HCT116 (cell line): ENCODE measurements around the gene ATP2B1. TPM values are rescaled to one million over a fixed set of nuclear protein-coding genes. Genes with fewer than 3 reads are reported as not detected.

Experiments used
- ATAC-seq: fragments of 200-7000 bp; cut with Tn5 transposase; 2 replicates; pipeline ENCODE4 v1.9.1; 2020; ENCODE audit warnings: mild to moderate bottlenecking, moderate library complexity
- BruUV-seq: library from RNA; stranded (reverse); fragments of 400-500 nt; replicated peaks from 2 replicates; lab custom pipeline; 2021; lab: Mats Ljungman, UMichigan
- CTCF ChIA-PET: fragments of 300-600 bp; sonication (Branson Sonifier 250); formaldehyde crosslinking; loops from one replicate; lab custom pipeline; 2021; ENCODE audit warnings: antibody characterized with exemption; lab: Charles Lee
- POLR2A ChIA-PET: fragments of 300-600, 350-600 bp; sonication (Branson Sonifier 250); formaldehyde crosslinking; loops from one replicate; lab custom pipeline; 2021; ENCODE audit warnings: antibody characterized with exemption; lab: Charles Lee
- RAD21 ChIA-PET, 2 experiments: fragments of 300-600 bp; sonication (Branson Sonifier 250); formaldehyde crosslinking; loops; one replicate each; lab custom pipeline; 2023; ENCODE audit warnings: low total read pairs in 2 of 2; ENCODE audit not compliant: uncharacterized antibody in 2 of 2, unreplicated experiment in 2 of 2, low non-redundant PET in 1 of 2; lab: Charles Lee
- DNase-seq: peaks from one replicate; pipeline ENCODE4 v3.0.0-alpha.2; 2010; ENCODE audit warnings: low read depth, low spot score
- H2AFZ ChIP-seq: fragments of 200-600 bp; shearing (Covaris generic), sonication (generic); 2 replicates; pipeline ENCODE4 v1.6.1; 2017; ENCODE audit warnings: low read depth, mixed run types, mixed read lengths, antibody characterized with exemption, low read length; ENCODE audit not compliant: poor library complexity, severe bottlenecking
- H3K27ac ChIP-seq: 2 replicates; pipeline ENCODE4 v1.5.1; 2012; ENCODE audit warnings: low read depth, low read length
- H3K27me3 ChIP-seq: fragments of 200-600 bp; sonication (generic); 2 replicates; pipeline ENCODE4 v1.6.1; 2016; ENCODE audit warnings: mixed run types, low read length, mixed read lengths; ENCODE audit not compliant: insufficient read depth
- H3K36me3 ChIP-seq, 2 experiments: fragments of 200-500 bp in 1 of 2; fragments of 200-600 bp in 1 of 2; sonication (Bioruptor generic) in 1 of 2; sonication (generic) in 1 of 2; 2 replicates each; pipeline versions ENCODE4 v1.5.1 to v1.6.1; 2014 to 2016; ENCODE audit warnings: low read length in 2 of 2, inconsistent platforms in 1 of 2, mixed read lengths in 1 of 2, mixed run types in 1 of 2; ENCODE audit not compliant: insufficient read depth in 2 of 2, control insufficient read depth in 1 of 2
- H3K4me1 ChIP-seq, 2 experiments: fragments of 200-600 bp in 1 of 2; sonication (generic) in 1 of 2; 2 replicates each; pipeline versions ENCODE4 v1.5.1 to v1.6.1; 2012 to 2017; ENCODE audit warnings: low read length in 2 of 2, inconsistent platforms in 1 of 2, mild to moderate bottlenecking in 1 of 2, mixed read lengths in 1 of 2, mixed run types in 1 of 2, moderate library complexity in 1 of 2; ENCODE audit not compliant: insufficient read depth in 2 of 2, control insufficient read depth in 1 of 2
- H3K4me2 ChIP-seq: fragments of 200-600 bp; sonication (generic); 2 replicates; pipeline ENCODE4 v1.6.1; 2017; ENCODE audit warnings: mixed run types, low read length, mixed read lengths
- H3K4me3 ChIP-seq, 2 experiments: fragments of 200-600 bp in 1 of 2; sonication (generic) in 1 of 2; replicated peaks in 1 of 2; 2 replicates each; pipeline ENCODE4 v1.5.1; 2011 to 2016; ENCODE audit warnings: low read length in 2 of 2, control low read depth in 1 of 2, low read depth in 1 of 2, mild to moderate bottlenecking in 1 of 2, mixed read lengths in 1 of 2, mixed run types in 1 of 2
- H3K79me2 ChIP-seq: fragments of 200-600 bp; sonication (generic); 2 replicates; pipeline ENCODE4 v1.6.1; 2017; ENCODE audit warnings: mild to moderate bottlenecking, mixed run types, low read length, moderate library complexity, mixed read lengths; ENCODE audit not compliant: insufficient read depth
- H3K9ac ChIP-seq: fragments of 200-600 bp; sonication (generic); 2 replicates; pipeline ENCODE4 v1.6.1; 2016; ENCODE audit warnings: low read length, mixed read lengths
- H3K9me2 ChIP-seq: fragments of 200-600 bp; sonication (generic), shearing (Covaris generic); 2 replicates; pipeline ENCODE4 v1.6.1; 2017; ENCODE audit warnings: mixed run types, mild to moderate bottlenecking, moderate library complexity; ENCODE audit not compliant: insufficient read depth
- H3K9me3 ChIP-seq, 2 experiments: fragments of 200-500 bp in 1 of 2; fragments of 200-600 bp in 1 of 2; sonication (Bioruptor generic) in 1 of 2; sonication (generic) in 1 of 2; 2 replicates each; pipeline ENCODE4 v1.6.1; 2014 to 2017; ENCODE audit warnings: low read length in 2 of 2, mixed read lengths in 2 of 2, inconsistent platforms in 1 of 2, low read depth in 1 of 2, mild to moderate bottlenecking in 1 of 2, mixed run types in 1 of 2, moderate library complexity in 1 of 2; ENCODE audit not compliant: control insufficient read depth in 1 of 2, insufficient read depth in 1 of 2
- H4K20me1 ChIP-seq: fragments of 200-600 bp; sonication (generic), shearing (Covaris generic); 2 replicates; pipeline ENCODE4 v1.6.1; 2017; ENCODE audit warnings: mixed run types, mild to moderate bottlenecking, moderate library complexity; ENCODE audit not compliant: insufficient read depth
- ATF3 ChIP-seq: IDR thresholded peaks from 2 replicates; pipeline ENCODE4 v1.6.1; 2012
- ELF1 ChIP-seq: IDR thresholded peaks from 2 replicates; pipeline ENCODE4 v1.6.1; 2012; ENCODE audit warnings: low read depth, borderline replicate concordance
- EZH2 ChIP-seq: fragments of 200-600 bp; sonication (generic); IDR thresholded peaks from 2 replicates; pipeline ENCODE4 v1.6.1; 2017; ENCODE audit warnings: antibody characterized with exemption, mixed run types
- FOSL1 ChIP-seq: IDR thresholded peaks from 2 replicates; pipeline ENCODE4 v1.6.1; 2012; ENCODE audit warnings: low read depth
- JUND ChIP-seq: IDR thresholded peaks from 2 replicates; pipeline ENCODE4 v1.6.1; 2012
- TCF7L2 ChIP-seq: IDR thresholded peaks from 2 replicates; pipeline ENCODE4 v1.7.0; 2011; ENCODE audit warnings: borderline replicate concordance, inconsistent platforms; ENCODE audit not compliant: insufficient read depth, insufficient read length; ENCODE audit errors: extremely low read depth
- ZNF274 ChIP-seq: fragments of 200-500 bp; sonication (Bioruptor generic); IDR thresholded peaks from 2 replicates; pipeline ENCODE4 v1.6.1; 2014; ENCODE audit warnings: mild to moderate bottlenecking, low read depth, low read length, inconsistent platforms
- intact Hi-C: fragments of 100-400 bp; cut with micrococcal nuclease; formaldehyde crosslinking; loops from 2 replicates; pipeline ENCODE4 v1.10.0; 2022
- total RNA-seq: library from RNA; stranded (reverse); gene quantifications from one replicate; pipeline ENCODE4 v1.2.1, GENCODE V29; 2021; ENCODE audit not compliant: unreplicated experiment
- TF ChIP-seq, protein P1 (sequence below): IDR thresholded peaks from 2 replicates; pipeline ENCODE4 v1.6.1; 2012
- TF ChIP-seq, protein P2 (sequence below), 3 experiments: fragments of 200-600 bp in 1 of 3; sonication (generic) in 1 of 3; IDR thresholded peaks in 2 of 3; conservative IDR thresholded peaks in 1 of 3; 2 replicates each; pipeline ENCODE4 v1.5.1; 2012 to 2017; ENCODE audit warnings: low read depth in 2 of 3, low read length in 2 of 3, antibody characterized with exemption in 1 of 3, borderline replicate concordance in 1 of 3, control low read depth in 1 of 3, mild to moderate bottlenecking in 1 of 3, mixed read lengths in 1 of 3, mixed run types in 1 of 3, moderate library complexity in 1 of 3; ENCODE audit not compliant: insufficient read depth in 1 of 3

Gene ATP2B1
- total RNA-seq, 1 experiment from 2014 or later, result 62.4 TPM

- no peak for TF ChIP-seq FOSL1
- no peak for TF ChIP-seq EZH2
- TF ChIP-seq, protein P1, sequence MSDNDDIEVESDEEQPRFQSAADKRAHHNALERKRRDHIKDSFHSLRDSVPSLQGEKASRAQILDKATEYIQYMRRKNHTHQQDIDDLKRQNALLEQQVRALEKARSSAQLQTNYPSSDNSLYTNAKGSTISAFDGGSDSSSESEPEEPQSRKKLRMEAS, result no peak
- TF ChIP-seq, all 23 proteins: peak for 0
These were observed 37.2 kb downstream of the ATP2B1 start (continued) for GRCh38 chr12:89671469-89671868.

DNA sequence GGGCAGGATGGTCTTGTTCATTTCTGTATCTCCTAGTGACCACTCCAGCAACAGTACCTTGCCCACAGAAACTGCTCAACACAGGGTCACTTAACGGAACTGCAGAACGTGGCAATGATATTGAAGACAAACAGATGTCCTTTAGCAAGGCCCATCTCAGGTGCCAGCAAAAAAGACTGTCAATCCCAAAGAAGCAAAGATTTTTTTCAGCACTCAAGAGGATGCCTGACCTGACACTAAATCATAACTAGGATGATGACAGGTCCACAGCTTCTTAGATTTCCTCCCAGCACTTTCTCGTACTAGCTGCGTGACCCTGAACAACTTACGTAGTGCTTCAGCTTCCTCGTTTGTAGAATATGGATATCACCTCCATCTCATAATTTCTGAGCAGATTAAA is 39.4 kb downstream of the ATP2B1 start:
- Histone ChIP-seq H3K4me1 (peaks cover 0 to 4% of the 10 kb centered on the region in 2 experiments; a peak in 2 of 4 replicates), H3K9me3 (no peaks in the 10 kb centered on the region), H4K20me1 (peaks cover 3% of the 10 kb centered on the region; the same call in 1 of the 2 replicates), H3K9me2 (no peaks in the 10 kb centered on the region), H3K79me2 (peaks cover 92% of the 10 kb centered on the region), H3K4me2 (no peak overlapping the region), H3K9ac (no peak overlapping the region), H3K4me3 (no peak overlapping the region), H3K27me3 (no peaks in the 10 kb centered on the region), H2AFZ (no peak overlapping the region), H3K27ac (no peak overlapping the region), H3K36me3 (no peaks in the 10 kb centered on the region)
- DNase-seq (no peak), ATAC-seq (no peak)
- TF ChIP-seq FOSL1 (no peak), JUND (no peak), EZH2 (no peak), ELF1 (no peak), TCF7L2 (no peak), ATF3 (no peak), ZNF274 (no peak)
- TF ChIP-seq, protein P2, sequence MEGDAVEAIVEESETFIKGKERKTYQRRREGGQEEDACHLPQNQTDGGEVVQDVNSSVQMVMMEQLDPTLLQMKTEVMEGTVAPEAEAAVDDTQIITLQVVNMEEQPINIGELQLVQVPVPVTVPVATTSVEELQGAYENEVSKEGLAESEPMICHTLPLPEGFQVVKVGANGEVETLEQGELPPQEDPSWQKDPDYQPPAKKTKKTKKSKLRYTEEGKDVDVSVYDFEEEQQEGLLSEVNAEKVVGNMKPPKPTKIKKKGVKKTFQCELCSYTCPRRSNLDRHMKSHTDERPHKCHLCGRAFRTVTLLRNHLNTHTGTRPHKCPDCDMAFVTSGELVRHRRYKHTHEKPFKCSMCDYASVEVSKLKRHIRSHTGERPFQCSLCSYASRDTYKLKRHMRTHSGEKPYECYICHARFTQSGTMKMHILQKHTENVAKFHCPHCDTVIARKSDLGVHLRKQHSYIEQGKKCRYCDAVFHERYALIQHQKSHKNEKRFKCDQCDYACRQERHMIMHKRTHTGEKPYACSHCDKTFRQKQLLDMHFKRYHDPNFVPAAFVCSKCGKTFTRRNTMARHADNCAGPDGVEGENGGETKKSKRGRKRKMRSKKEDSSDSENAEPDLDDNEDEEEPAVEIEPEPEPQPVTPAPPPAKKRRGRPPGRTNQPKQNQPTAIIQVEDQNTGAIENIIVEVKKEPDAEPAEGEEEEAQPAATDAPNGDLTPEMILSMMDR (IDR thresholded peaks at IDR 0.05 in 2 of 3, conservative IDR thresholded peaks at IDR 0.05 in 1 of 3; ENCODE audit: borderline replicate concordance in 1 of 3, insufficient read depth in 1 of 3, low read depth in 2 of 3, low read length in 2 of 3), result no peak
- intact Hi-C loops, result no loop called here
- no TSS peak for BruUV-seq
- ChIA-PET POLR2A (no interaction called here), CTCF (no interaction called here), RAD21 (no interaction called here)
